Measurements from ENCODE around the gene PAK5.
"Not testable (repeated sequence)": the region's sequence is repeated elsewhere in the genome, so short reads cannot be mapped to it uniquely, and the experiment has no call there.

Gene PAK5

GRCh38 chr20:9677100-9677623 is 161.7 kb downstream of the PAK5 start:
- DNase-seq, result no peak

- DNase-seq, result no peak
Measured at GRCh38 chr20:9672981-9673380, 165.9 kb downstream of the PAK5 start.

DNA sequence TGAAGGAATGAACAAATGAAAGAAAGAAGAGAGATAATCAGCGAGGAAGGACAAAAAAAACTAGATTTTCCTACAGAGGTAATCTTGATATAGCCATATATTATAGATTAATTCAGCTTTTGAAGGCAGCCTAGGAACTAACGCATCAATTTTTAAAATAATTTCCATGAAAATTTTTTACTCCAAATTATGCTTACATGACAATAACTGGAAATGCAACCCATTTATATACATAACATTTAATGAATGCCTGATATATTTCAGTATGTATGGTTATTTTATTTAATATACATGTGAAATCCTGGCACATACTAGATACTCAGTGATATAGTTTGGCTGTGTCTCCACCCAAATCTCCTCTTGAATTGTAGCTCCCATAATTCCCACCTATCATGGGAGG is 166.8 kb downstream of the PAK5 start:
- no peak for DNase-seq

- peak; percentile 21 for DNase-seq
Measured at GRCh38 chr20:9668381-9668780, 170.5 kb downstream of the PAK5 start.

DNA sequence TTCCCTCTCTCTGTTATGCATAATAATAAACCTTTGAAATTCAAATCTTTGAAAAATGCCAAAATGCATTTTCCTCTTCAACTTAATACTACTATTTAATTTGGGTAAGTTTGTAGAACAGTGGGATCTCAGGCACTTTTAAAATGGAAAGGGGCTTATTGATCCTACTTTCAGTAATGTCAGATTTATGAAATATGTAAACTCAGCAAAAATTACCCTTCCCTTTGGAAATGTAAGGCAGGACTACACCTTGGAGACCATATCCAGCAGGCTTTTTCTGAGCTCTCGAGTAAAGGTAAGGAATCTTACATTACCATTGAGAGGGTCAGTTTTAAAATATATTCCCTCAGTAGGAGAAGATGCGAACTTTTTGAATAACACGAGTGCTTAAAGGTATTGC is 175.5 kb downstream of the PAK5 start:
- no peak for DNase-seq

GRCh38 chr20:9660236-9660868 is 178.5 kb downstream of the PAK5 start:
- DNase-seq, result no peak

DNA sequence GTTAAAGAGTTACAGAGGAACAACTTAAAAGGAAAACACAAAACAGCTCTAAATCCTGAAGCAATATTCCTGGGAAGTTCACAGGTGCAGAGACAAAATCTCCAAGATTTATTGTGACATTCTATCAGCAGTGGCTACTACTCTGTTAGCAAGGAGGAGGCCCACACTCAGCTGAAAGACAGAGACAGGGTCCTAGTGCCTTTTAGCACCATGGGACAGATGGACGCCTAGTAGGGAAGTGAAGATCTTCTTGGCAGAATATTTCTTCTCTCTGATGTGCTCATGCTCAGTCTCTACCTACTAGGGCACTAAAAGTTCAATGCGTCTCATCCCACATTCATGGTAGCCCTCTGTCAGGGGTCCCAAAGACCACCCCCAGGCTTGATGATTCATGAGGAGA is 191.1 kb downstream of the PAK5 start:
- no peak for DNase-seq

- no peak for DNase-seq
Measured at GRCh38 chr20:9646375-9646774, 192.5 kb downstream of the PAK5 start.

DNA sequence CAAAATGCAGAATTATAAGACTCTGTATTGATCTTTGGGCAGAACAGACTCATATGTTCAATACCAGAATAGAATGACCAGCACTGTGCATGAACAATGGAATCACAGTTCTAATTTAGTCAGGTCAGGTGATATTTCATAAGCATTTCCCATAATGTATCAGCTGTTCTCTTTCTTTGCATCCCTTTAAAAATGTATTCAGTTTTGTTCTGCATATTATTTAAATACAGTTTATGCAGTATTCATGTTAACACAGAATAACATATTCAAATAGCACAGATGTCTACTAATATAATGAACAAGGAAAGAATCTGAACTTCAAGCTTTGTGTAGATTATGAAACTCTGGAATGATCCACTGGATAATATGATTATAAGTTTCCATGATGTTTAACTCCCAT is 196.0 kb downstream of the PAK5 start:
- no peak for DNase-seq

- DNase-seq, result not testable (repeated sequence)
Measured at GRCh38 chr20:9641499-9642000, 197.3 kb downstream of the PAK5 start.

- no peak for DNase-seq
Measured at GRCh38 chr20:9637889-9638288, 201.0 kb downstream of the PAK5 start.

- DNase-seq, result no peak
Measured at GRCh38 chr20:9635750-9636149, 203.1 kb downstream of the PAK5 start.

DNA sequence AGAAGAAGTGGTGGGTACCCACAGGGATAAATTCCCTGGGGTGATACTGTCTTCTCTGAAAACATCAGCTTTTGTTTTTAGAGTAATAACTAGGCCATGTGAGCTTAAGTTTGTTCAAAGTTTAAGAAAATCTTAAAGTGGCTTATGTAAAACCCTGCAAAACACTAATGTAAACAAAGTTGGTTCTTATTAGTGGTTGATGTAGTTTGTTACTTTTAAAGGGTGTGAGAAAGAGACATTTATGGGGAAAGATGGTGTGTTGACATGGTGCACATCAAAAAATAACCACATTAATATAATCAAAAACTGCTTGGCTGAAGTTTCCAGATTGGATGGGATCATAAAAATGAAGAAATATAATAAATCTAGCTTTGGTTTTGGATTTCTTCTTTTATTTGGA is 204.5 kb downstream of the PAK5 start:
- DNase-seq, result no peak

DNA sequence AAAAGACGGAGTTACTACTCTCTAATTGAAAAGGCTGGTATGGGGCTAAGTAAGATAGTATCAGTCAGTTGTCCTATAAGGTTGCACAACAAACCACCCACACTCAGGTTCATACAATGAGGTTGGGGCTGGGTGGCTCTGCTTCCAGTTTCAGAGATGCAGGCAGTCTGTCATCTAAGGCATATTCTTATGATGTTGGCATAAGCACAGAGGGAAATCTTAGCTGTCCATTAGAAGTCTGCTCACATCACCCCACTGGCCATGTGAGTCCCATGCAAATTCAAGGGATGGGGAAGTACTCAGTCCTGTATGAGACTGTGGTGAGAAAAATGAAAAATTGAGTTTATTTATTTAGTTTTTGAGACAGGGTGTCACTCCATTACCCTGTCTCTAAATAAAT is 205.9 kb downstream of the PAK5 start:
- no peak for DNase-seq

DNA sequence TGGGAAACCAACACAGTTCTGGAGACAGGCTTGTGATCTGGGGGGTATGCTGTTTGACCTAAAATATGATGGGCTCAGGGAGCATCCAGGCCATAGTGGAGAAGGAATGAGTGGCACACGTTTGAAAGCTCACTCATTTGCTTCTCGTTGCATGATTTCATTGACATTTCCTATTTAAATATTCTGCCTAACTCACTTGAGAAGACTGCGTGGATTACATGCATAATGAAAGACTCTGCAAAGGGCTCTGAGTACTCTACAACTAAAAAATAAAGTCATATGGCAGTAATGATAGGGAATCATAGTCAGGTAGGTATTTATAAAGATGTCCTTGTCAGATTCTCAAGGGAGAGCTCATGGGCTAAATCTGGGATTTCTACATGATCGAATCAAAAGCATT is 206.6 kb downstream of the PAK5 start:
- no peak for DNase-seq

- no peak for DNase-seq
Measured at GRCh38 chr20:9630554-9630953, 208.3 kb downstream of the PAK5 start.

DNA sequence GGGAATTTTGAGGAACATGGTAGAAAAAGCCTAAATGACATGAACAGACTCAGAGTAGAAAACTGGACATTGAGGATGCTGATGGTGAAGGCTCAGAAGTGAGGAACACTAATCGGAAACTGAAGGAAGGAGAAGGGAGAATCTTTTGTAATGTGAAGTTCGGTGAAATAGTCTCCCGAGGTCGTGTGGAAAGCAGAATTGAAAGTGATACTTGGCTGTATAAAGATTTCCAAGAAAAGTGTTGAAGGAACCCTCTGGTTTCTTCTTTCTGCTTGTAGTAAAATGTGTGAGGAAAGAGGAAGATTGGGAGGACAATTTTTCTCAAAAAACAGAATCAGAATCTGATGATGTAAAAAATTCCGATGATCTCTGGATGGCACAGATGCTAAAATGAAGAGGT is 209.0 kb downstream of the PAK5 start:
- no peak for DNase-seq

DNA sequence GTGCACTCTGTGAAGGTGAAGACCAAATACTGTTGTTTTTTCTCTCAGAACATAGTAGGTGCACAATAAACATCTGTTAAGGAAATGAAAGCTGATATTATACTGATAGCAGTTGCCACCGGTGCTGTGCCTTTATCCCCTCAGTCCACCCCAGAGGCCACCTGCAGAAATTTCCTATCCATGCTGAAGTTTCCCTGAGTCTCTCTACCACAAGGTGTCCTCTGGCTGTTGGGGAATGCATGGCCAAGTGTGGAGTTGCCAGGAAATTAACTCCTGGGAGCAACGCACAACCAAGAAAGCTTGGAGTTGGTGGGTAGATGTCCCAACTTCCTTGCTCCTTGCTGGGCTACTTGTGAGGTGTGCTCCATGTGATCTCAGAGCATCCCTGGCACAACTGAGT is 210.3 kb downstream of the PAK5 start:
- DNase-seq, result no peak

DNA sequence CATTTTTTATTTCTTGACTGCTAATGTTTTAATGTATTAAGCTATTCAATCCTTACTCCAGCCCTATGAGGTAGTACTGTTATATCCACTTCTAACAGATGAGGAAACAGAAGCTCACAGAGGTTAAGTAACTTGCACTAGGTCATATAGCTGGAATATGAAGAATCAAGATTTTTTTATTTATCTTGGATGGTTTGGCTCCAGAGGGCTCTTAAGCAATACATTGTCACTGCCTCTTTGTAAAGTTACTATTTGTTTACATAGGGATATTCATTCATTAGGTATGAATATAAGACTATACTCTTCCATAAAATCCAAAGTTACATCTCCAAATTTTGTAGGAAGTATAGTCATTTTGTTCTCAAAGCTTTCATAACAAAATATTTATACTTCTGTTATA is 210.7 kb downstream of the PAK5 start:
- no peak for DNase-seq

GRCh38 chr20:9627219-9627618 is 211.7 kb downstream of the PAK5 start:
- DNase-seq, result no peak

DNA sequence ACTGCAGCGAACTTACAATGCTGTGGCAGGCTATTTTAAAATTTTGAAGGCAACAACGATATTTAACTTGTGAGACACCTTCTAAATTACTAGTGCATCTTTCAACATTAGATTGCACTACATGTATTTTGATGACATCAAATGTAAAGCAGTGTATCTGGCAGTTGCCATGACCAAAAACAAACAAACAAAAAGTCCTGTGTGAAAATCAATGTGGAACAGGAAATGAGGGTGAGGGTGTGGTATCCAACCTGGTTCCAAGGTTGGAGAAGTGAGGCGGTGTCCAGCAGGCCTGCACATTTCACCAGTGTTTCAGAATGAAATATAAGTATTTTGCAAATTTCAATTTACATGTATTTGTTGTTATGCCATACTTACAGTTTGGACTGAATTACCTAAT is 212.5 kb downstream of the PAK5 start:
- DNase-seq, result no peak

DNA sequence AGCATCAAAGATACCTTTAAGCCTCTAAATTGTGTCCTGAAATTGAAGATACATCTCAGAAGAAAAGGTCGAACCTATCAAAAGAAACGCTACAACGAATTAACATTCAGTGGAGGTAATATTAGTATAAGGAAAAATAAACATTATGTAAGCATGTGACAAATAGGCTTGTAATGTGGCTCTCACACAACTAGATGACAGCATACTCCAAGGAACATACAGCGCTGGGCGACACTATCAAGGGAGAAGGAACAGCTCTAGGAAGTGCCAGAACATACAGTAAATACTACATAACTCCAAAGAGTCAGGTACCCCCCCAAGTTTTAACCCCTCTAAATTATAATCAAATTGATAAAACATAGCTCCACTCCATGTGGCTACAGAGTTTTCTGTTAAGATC is 220.9 kb downstream of the PAK5 start:
- peak; percentile 39 for DNase-seq

GRCh38 chr20:9616833-9617461 is 221.9 kb downstream of the PAK5 start:
- peak; percentile 57 for DNase-seq

GRCh38 chr20:9616455-9616805 is 222.4 kb downstream of the PAK5 start:
- no peak for DNase-seq
